GM19043 (cell line): ENCODE data around the gene MYH7B.

ENCODE experiments used
- ATAC-seq: cut with Tn5 transposase; IDR thresholded peaks from one replicate; pipeline ENCODE4 v1.9.1; 2021; ENCODE audit warnings: low read depth; ENCODE audit not compliant: unreplicated experiment

MYH7B gene

DNA sequence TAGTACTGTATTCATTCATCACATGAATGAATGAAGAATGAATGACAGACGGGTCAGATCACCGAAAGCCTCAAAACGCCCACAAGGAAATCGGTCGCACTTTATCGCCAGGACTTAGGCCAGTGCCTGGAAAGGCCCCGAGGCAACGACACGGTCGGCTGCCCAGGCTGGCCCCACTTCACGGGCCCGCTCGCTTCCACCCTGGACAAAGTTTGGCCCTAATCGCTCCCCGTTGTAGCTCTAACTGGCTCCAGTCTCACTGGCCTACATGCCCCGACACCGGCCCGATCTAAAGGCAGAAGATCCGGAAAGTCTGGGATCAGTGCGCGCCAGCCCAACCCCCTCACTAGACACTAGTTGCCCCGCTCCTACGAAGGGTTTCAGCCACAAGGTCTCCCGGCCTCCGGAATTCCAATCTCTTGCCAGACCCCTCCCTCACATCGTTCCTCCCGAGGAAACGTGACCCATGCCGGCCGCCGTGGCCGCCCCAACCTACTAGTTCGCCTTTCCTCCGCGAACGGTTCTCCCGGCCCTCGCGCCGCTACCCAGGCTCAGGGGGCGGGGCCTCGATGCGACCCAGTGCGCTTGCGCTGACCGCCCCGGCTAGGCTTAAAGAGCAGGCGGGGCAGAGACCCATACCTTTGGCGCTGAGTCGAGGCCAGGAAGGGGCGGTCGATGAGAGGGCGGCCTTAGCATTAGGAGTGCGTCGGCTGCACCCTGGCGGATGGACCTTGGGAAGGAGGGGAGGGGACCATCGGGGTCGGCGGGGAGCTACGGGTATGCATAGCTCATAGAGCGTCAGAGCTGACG, at the start of gene MYH7B, which contains the start of gene GSS:
Gene MYH7B, plus strand, starts transcription at position 638 of the 810 bp plus-strand sequence. CDS start 22,138 bp downstream, outside the sequence.
Gene GSS, minus strand, starts transcription at position 576 of the 810 bp plus-strand sequence. CDS start 3,954 bp downstream, outside the sequence.
- ATAC-seq: peak; percentile 91

DNA sequence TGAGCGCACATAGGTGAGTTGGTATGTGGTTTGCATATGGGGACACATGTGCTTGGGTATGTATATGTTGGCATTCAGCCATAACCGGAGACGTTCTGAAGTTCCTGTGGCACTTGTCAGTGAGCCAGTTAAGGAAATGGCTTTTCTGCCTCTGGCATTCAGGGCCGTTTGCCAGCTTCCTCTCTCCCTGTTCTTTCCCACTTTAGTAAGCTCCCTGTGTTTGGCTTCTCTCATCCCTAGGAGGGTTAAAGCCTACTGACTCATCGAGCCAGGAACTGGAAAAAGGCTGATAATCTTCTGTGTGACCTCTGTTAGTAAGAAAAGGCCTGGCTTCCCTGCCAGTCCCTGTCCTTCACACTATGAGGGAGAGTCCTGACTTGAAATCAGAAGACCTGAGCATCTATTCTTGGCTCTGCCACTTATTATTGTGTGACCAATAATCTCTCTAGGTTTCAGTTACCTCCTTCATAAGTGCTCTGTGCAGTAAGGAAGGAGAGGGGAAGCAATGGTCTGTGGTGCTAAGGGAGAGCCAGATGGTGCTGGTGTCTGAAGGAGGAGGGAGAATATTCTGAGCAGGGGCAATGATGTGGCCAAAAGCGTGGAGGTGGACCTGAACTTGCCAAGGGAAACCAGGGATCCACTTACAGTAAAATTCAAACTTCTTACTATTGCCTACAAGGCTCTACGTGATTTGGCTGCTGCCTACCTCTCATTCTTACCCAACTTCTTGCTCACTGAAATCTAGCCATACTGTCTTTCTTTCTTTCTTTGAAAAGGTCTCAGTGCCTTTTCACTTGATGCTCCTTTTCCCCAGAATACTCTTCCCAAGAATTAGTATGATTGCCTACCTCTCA, 47.8 kb upstream of the MYH7B start:
- ATAC-seq: no peak

DNA sequence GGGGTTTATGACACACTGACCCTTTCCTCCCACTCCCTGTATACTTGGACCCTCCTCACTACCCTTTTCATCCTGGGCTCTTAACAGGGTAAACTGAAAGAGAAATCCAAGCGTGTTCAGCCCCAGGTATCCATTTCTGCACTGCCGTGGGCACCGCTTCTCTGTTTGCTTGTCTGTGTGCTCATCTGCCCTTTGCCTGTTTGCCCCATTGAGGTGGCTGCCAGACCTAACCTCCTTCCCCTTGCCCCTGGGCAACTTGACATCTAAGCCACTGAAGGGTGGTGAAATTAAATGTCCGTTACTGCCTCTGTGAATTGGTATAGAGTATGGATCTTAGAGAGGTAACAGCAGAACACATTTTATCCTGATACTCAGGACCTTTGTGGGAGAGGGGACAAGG, 40.5 kb upstream of the MYH7B start:
- ATAC-seq: no peak

DNA sequence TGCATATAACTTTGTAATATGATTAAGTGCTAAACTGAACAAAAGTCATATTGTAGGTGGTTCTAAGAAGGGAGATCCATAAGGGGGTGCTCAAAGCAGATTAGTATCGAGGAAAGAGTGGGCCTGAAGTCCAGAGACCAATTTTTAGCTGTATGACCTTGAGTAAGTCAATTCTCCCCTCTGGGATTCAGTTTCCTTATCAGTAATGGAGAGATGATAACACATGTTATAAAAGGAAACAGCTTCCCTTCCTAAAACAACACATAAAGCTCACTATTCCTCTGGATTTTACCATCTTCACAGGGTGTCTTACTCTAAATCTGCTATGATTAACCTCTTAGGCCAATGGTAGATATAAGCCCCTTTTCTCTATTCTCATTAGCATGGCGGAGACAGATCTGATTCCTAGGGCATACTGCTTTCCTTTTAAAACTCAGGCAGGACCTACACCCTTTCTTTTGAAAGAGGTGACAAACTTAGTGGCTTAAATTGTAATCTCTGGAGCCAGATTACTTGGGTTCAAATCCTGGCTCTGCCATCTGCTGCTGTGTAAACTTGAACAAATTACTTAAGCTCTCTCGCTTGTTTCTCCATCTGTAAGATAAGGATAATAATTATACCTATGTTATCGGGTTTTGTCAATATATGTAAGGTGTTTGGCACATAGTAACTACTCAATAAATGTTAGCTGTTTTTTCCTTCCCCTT, 39.8 kb upstream of the MYH7B start:
- no peak for ATAC-seq

DNA sequence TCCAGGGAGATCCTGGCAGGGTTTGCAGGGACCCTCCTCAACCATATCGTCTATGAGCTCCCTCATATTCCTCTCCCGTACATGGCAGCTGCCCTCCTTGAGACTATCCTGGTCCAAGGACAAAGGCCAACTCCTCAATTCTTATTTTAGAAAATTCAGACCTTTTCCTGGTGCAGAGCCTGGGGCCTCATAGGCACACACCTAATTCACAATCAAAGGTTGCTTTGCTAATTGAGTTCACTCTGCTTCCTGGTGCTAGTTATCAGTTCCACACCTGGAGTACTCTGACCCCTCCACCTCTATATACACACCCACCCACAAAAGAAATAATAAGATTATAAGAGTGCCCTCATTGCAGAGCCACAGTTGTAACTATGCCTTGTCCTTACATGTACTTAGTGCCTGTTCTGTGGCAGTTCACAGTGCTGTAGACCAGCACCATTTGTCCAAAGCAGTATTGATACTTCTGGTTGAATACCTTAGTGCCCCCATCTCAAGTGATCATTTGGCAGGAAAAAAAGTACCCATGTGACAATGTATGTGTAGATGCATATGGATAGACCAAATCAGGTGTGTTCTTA, 38.8 kb upstream of the MYH7B start:
- ATAC-seq: no peak

DNA sequence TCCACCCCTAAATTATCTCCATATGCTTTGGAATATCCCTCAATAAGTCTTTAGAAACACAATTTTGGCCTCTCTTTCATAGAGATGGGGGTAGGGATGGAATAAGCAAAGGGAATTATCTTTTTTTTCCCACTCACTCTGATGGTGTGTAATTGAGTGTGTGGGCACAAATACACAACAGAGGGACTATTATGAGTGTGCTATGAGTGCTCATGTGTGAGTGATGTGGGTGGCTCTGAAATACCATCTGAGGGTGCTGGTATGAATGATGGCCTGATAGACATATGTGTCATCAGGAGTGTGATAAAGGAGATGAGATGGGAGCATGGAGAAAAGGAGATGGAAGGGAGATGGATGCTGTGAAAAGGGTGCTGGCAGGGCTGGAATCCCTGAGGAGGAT, 35.6 kb upstream of the MYH7B start:
- ATAC-seq: no peak

DNA sequence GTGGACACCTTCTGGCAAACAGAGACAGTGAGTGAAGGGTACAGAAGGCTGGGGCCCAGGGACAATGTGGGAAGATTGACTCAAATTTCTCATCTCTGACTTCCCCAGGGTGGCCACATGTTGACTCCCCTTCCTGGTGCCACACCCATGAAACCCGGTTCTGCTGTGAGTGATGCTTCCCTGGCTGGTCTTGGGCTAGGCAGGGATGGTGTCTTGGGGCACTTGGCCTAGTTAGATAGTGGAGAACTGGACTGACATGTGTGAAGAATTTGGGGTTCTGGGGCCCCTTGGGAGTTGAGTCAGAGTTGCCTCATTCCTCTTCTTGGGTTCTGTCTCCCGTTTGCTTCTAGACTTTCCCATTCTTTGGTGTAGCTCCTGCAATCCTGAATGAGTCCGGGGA, 34.2 kb upstream of the MYH7B start:
- ATAC-seq: no peak

DNA sequence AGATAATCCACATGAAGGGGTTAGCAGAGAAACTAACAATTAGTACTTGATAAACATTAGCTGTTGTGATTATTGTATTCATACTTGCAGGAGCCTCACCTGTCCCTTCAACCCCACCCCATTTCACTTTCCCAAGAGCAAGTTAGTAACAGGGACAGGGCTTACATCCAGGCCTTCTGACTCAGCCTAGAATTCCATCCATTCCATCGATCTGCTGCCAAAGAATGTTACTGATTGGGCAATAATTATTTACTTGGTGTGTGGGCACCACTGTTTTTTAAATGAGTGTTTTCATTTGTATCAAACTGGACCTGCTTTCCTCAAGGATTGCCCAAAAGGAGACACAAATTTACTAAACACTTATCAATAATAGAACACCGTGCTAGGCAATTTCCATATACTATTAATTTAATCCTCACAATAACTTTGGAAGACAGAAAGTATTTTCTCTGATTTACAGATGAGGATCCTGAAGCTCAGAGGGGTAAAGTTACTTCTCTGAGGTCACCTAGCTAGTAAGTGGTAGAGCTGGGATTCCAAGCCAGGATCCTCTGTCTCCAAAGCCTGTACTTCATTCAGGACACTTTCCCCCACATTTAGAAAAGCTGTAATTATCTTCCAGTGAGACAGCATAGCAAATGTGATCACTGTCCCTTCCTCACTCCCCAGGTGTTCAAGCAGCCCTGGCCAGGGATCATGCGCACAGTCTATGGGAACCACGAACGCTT, 32.9 kb upstream of the MYH7B start:
- ATAC-seq: no peak

DNA sequence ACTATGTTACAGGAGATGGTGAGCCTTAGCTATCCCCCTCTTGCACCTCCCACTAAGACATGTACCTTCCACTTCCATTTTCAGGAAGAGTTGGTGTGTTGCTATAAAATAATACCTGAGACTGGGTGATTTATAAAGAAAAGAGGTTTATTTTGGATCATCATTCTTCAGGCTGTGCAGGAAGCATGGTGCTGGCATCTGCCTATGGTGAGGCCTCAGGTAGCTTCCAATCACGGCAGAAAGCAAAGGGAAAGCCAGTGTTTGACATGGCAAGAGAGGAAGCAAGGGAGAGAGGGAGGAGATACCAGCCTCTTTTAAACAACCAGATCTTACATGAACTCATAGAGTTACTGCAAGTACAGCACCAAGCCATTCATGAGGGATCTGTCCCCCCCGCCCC, 32.3 kb upstream of the MYH7B start:
- no peak for ATAC-seq

DNA sequence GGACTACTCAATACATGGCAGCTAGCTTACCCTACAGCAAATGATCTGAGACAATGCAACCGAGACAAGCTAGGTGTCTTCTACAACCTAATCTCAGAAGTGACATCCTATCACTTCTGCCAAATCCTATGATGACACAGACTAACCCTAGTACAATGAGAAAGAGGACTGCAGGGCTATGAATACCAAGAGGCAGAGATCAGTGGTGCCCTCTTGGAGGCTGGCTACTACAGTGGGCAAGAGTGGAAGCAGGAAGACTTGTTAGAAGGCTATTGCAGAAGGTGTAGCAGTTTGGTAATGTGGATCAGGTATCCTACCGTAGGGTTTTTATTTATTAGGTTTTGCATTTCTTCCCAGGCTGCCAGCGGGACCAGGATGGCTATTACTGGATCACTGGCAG, 30.3 kb upstream of the MYH7B start:
- ATAC-seq: no peak

DNA sequence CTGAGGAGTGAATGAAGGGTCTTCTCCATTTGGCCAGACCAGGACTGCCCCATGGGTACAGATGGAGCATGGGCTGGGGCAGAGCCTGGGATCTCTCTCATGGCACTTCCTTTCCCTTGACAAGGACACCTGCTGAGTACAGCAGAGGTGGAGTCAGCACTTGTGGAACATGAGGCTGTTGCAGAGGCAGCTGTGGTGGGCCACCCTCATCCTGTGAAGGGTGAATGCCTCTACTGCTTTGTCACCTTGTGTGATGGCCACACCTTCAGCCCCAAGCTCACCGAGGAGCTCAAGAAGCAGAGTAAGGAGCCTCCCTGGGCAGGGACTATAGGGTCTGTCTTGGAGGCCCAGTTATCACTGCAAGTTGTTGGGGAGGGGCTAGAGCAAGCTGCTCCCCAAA, 29.7 kb upstream of the MYH7B start:
- ATAC-seq: no peak

DNA sequence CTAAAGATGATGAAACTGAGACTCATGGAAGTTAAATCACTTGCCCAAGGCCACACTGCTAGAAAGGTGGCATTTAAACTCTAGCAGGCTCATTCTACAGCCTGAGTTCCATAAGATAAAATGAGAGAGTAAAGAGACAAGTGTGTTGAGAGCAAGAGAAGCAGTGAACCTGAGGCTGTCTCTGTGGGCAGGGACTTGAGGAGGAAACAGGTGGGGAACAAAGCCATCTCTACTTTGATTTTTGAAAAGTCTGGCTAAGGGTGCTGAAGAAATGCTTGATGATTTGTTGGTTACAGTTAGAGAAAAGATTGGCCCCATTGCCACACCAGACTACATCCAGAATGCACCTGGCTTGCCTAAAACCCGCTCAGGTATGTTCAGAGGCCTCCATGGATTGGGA, 29.1 kb upstream of the MYH7B start:
- ATAC-seq: no peak

DNA sequence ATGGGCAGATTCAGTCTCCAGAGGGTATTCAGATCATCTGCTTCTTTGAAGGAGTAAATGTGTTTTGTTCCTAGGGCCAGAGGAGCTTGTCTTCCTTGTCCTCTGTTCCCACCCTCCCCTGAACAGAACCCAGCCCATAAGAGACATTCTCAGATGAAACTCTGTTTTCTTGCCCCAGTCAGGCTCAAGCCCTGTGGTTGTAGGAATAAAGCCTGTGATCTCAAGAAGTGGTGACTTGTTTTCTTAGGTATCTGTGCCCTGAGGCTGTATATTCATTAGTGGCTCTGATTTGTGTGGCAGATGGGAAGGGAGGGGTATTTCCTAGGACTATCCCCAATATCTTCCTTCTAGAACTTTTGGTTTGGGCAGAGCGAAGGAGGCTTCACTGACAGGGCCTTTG, 27.9 kb upstream of the MYH7B start:
- ATAC-seq: no peak

DNA sequence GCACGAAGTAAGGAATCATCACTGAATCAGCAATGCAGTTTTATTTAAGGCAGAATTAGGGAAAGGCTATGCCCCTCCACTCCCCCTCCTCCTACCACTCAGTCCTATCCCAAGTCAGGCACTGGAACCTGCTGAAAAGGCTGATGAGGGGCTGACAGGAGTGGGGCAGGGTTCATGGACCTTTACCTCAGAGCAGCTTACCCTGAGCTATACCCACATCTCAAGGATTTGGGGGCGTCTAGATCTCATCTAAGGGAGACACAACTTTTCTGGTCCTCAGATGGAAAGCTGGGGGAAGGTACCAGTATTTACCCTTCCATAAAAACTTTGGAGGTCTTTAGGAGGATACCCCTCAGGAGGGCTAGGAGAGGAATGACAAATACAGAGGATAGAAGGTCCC, 27.3 kb upstream of the MYH7B start:
- no peak for ATAC-seq

DNA sequence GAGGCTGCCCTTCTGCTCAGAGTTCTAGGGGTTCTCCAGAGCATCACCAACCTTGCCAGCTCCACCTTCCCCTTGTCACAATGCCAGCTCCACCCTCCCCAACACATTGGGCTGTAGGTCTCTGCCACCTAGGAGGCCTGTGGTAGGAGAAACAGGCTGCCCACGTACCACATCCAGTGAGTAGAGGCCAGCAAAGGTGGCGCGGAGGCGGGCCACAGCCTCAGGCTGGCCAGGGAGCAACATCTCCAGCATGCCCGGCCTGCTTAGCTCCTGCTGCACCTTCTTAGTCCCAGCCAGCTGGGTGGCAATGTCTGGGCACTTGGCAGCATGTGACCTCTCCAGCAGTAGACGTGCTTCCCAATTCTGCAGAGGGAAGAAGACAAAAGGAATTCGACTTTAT, 23.9 kb upstream of the MYH7B start:
- no peak for ATAC-seq

DNA sequence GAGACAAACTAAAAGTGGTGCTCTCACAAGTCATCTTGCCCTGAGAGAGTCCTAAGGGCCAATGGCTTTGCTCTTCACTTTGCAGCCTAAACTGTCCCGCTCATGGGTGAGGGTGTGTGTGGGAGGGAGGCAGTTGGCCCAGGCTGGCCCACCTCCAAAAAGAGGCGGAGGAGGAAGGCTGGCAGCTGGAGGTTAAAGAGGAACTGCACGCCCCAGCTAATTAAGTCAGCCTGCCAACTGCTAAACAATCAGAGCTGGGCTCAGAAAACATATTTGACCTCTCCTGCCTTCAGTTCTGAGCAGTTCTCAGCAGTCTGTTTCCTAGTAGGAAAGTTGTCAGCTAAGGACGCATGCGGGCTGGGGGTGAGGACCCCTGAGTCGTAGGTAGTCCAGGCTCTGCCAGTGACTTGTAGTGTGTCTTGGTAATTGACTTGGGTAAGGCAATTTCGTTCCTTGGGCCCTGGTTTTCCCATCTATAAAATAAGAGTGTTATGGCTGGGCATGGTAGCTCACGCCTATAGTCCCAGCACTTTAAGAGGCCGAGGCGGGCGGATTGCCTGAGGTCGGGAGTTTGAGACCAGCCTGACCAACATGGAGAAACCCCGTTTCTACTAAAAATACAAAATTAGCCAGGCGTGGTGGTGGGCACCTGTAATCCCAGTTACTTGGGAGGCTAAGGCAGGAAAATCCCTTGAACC, 17.1 kb upstream of the MYH7B start:
- ATAC-seq: no peak

DNA sequence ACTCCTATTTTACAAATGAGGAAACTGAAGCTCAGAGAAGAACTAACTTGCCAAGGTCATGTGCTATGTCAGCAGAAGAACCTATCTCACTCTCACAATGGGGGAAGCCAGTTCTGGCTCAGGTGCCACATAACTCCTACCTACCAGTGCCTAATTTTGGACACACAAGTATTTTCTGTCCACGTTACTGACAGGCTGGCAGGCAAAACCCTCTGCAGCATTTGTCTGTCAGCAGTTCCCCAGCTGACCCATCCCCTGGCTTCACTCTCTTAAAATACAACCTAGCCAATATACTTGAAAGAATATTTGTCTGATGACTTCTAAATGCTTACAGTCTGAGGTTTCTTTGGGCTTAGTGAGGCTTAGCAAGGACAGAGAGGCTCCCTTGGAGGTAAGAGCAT, 15.6 kb upstream of the MYH7B start:
- no peak for ATAC-seq

DNA sequence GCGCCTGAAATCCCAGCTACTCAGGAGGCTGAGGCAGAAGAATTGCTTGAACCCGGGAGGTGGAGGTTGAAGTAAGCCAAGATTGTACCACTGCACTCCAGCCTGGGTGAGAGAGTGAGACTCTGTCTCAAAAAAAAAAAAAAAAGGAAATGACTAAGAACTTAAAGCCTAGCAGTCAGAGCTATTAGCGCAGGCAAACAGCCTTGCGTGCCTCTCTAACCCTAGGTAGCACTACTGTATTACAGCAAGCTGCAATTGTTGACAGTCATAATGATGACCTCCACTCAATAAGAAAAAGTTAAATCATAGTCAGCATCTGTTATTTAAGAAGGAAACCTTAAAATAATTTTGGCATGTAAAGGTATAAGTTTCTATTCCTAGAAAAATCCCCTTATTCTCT, 14.4 kb upstream of the MYH7B start:
- no peak for ATAC-seq

DNA sequence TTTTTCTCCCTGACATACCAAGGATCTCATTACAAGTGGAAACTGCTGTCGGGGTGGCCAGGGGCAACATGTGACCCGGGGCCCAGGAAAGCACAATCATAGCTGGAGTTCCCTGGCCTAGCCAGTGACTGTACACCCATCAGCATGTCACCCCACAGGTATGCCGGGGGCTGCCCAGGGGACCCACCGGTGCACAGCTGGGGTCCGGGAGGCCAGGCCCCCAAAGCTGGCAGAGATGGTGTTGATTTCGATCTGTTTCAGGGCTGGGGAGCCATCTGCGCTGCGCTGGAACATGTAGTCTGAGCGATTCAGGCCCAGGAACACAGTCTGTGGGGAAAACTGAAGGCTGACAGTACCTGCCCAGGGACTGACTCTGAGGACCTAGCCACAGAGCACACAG, 13.4 kb upstream of the MYH7B start:
- no peak for ATAC-seq
